ENCODE data around the gene PIGV.

DNA sequence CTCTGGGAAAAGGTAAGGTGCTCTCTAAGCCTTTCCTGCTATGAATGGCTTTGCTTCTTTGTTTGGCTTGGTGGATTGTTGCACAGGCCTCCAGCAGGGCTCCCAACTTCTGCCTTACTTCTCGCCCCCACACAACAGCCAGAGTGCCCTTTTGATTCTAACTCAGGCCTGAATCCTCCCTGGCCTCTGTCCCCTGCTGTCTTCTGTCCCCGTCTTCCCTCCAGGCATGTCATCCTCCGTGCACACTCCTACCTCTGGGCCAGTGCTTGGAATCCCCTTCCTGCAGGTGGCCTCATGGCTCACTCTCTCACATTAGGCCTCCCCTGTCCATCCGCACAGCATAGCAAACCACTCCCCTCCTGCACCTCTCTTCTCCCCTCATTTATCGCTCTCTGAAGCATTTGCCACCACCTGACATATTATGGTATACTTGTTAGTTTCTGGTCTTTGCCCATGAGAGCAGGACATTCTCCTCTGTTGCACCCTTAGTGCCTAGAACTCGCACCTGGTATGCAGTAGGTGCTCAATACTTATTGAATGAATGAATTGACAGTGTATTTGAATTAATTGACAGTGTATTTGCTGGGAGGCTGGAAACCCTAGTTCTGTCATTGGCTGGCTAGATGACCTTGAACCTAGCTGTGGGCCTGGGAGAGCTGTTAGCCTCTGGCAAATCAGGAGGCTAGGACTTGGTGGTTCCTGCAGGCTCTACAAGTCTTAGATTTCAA is 41.6 kb downstream of the PIGV start:
- TF ChIP-seq EZH2phosphoT487 (IDR thresholded peaks at IDR 0.05; ENCODE audit: borderline replicate concordance, low read depth, low read length) = no peak
- TF ChIP-seq CTCF (conservative IDR thresholded peaks at IDR 0.05; ENCODE audit: low read length) = no peak
